ENCODE measurements around the gene MYH16.
"Not testable (repeated sequence)": the region's sequence is repeated elsewhere in the genome, so short reads cannot be mapped to it uniquely, and the experiment has no call there.

The MYH16 gene

GRCh38 chr7:99344061-99344647 lies 71.5 kb downstream of the MYH16 start:
- no peak for DNase-seq (ENCODE audit: low read depth in 2 of 2)
- no peak overlapping the region for H3K4me3 ChIP-seq (replicated peaks in 1 of 2; ENCODE audit: low read depth in 2 of 2, low read length in 2 of 2)
- no peak for TF ChIP-seq CTCF (IDR thresholded peaks at IDR 0.05; ENCODE audit: low read depth, low read length)

- H3K4me3 ChIP-seq (replicated peaks in 1 of 2; ENCODE audit: low read depth in 2 of 2, low read length in 2 of 2); DNase-seq (ENCODE audit: low read depth in 2 of 2): not testable (repeated sequence)
Observed at GRCh38 chr7:99350641-99351040, 78.0 kb downstream of the MYH16 start.

GRCh38 chr7:99352247-99352646 lies 79.6 kb downstream of the MYH16 start:
- TF ChIP-seq CTCF (IDR thresholded peaks at IDR 0.05; ENCODE audit: low read depth, low read length): no peak
- H3K4me3 ChIP-seq (replicated peaks in 1 of 2; ENCODE audit: low read depth in 2 of 2, low read length in 2 of 2): no peak overlapping the region
- no peak for DNase-seq (ENCODE audit: low read depth in 2 of 2)

GRCh38 chr7:99355098-99355497 lies 82.5 kb downstream of the MYH16 start:
- no peak overlapping the region for H3K4me3 ChIP-seq (replicated peaks in 1 of 2; ENCODE audit: low read depth in 2 of 2, low read length in 2 of 2)
- TF ChIP-seq CTCF (IDR thresholded peaks at IDR 0.05; ENCODE audit: low read depth, low read length): no peak
- no peak for DNase-seq (ENCODE audit: low read depth in 2 of 2)

GRCh38 chr7:99357701-99358490 lies 85.3 kb downstream of the MYH16 start:
- no peak overlapping the region for H3K4me3 ChIP-seq (replicated peaks in 1 of 2; ENCODE audit: low read depth in 2 of 2, low read length in 2 of 2)
- TF ChIP-seq CTCF (IDR thresholded peaks at IDR 0.05; ENCODE audit: low read depth, low read length): no peak
- DNase-seq (ENCODE audit: low read depth in 2 of 2): no peak

GRCh38 chr7:99358521-99358920 lies 85.9 kb downstream of the MYH16 start:
- not testable (repeated sequence) for H3K4me3 ChIP-seq (replicated peaks in 1 of 2; ENCODE audit: low read depth in 2 of 2, low read length in 2 of 2)

GRCh38 chr7:99359465-99360154 lies 87.0 kb downstream of the MYH16 start:
- H3K4me3 ChIP-seq (replicated peaks in 1 of 2; ENCODE audit: low read depth in 2 of 2, low read length in 2 of 2): no peak overlapping the region
- DNase-seq (ENCODE audit: low read depth in 2 of 2): no peak
- no peak for TF ChIP-seq CTCF (IDR thresholded peaks at IDR 0.05; ENCODE audit: low read depth, low read length)

More at GRCh38 chr7:99358521-99358920, 85.9 kb downstream of the MYH16 start:
- not testable (repeated sequence) for DNase-seq (ENCODE audit: low read depth in 2 of 2)
